Measurements from ENCODE around the gene BUD13. TPM values are rescaled to one million over a fixed set of nuclear protein-coding genes. Genes with fewer than 3 reads are reported as not detected.
A peak's percentile ranks its signal among the peaks of the same experiment; 100 is the strongest.

The BUD13 gene
- total RNA-seq, 1 donor from 2014 or later = 17.7 TPM

- H3K9me3 ChIP-seq = no peaks in the 10 kb centered on the region
- no peak overlapping the region for H3K4me3 ChIP-seq
- ATAC-seq (no peak), DNase-seq (no peak)
- no peaks in the 10 kb centered on the region for H3K4me1 ChIP-seq
- peaks cover 11% of the 10 kb centered on the region for H3K27me3 ChIP-seq
- intact Hi-C loops (cut with DNase I) = no loop called here
- no peak for TF ChIP-seq CTCF (IDR thresholded peaks at IDR 0.05)
- no peak overlapping the region for H3K27ac ChIP-seq
- H3K36me3 ChIP-seq = no peaks in the 10 kb centered on the region
Observed at GRCh38 chr11:116712428-116712827, 60.4 kb downstream of the BUD13 start.

- ATAC-seq = no peak
- TF ChIP-seq CTCF (IDR thresholded peaks at IDR 0.05) = no peak
Observed at GRCh38 chr11:116710762-116711161, 62.0 kb downstream of the BUD13 start.

GRCh38 chr11:116710001-116710674, 62.6 kb downstream of the BUD13 start:
- no peak for DNase-seq
- TF ChIP-seq CTCF (IDR thresholded peaks at IDR 0.05) = no peak
- H3K27me3 ChIP-seq = peaks cover 19% of the 10 kb centered on the region
- no peak for ATAC-seq
- no peaks in the 10 kb centered on the region for H3K9me3 ChIP-seq
- no peak overlapping the region for H3K27ac ChIP-seq
- H3K36me3 ChIP-seq = no peaks in the 10 kb centered on the region
- H3K4me1 ChIP-seq = no peaks in the 10 kb centered on the region
- H3K4me3 ChIP-seq = no peak overlapping the region
- intact Hi-C loops (cut with DNase I) = no loop called here

More at GRCh38 chr11:116710762-116711161, 62.0 kb downstream of the BUD13 start:
- Histone ChIP-seq H3K4me1 (no peaks in the 10 kb centered on the region), H3K36me3 (no peaks in the 10 kb centered on the region), H3K4me3 (no peak overlapping the region), H3K27me3 (peaks cover 19% of the 10 kb centered on the region), H3K27ac (no peak overlapping the region), H3K9me3 (no peaks in the 10 kb centered on the region)
- no peak for DNase-seq
- intact Hi-C loops (cut with DNase I) = no loop called here

- Histone ChIP-seq H3K27me3 (peaks cover 19% of the 10 kb centered on the region), H3K9me3 (no peaks in the 10 kb centered on the region), H3K4me3 (no peak overlapping the region), H3K4me1 (no peaks in the 10 kb centered on the region), H3K27ac (no peak overlapping the region), H3K36me3 (no peaks in the 10 kb centered on the region)
- TF ChIP-seq CTCF (IDR thresholded peaks at IDR 0.05) = no peak
- no peak for DNase-seq
- intact Hi-C loops (cut with DNase I) = no loop called here
- peak; percentile 11 for ATAC-seq
Observed at GRCh38 chr11:116707746-116708145, 65.0 kb downstream of the BUD13 start.

GRCh38 chr11:116707161-116707629, 65.6 kb downstream of the BUD13 start:
- H3K36me3 ChIP-seq = no peaks in the 10 kb centered on the region
- H3K27me3 ChIP-seq = peaks cover 19% of the 10 kb centered on the region
- H3K27ac ChIP-seq = no peak overlapping the region
- no peaks in the 10 kb centered on the region for H3K4me1 ChIP-seq
- H3K4me3 ChIP-seq = no peak overlapping the region
- DNase-seq = no peak
- TF ChIP-seq CTCF (IDR thresholded peaks at IDR 0.05) = no peak
- ATAC-seq = peak; percentile 61
- intact Hi-C loops (cut with DNase I) = no loop called here
- no peaks in the 10 kb centered on the region for H3K9me3 ChIP-seq

Measured in upper lobe of right lung (tissue), 1 donor.